Mesendoderm (in vitro differentiated cells): ENCODE data around the gene ATG2A.
A peak's percentile ranks its signal among the peaks of the same experiment; 100 is the strongest.

Experiments used
- DNase-seq: peaks from one replicate; pipeline ENCODE4 v3.0.0; 2013
- H2AK5ac ChIP-seq: 2 replicates; pipeline ENCODE4 v1.6.1; 2013; ENCODE audit warnings: low read length, inconsistent platforms
- H2BK120ac ChIP-seq: 2 replicates; pipeline ENCODE4 v1.6.1; 2013; ENCODE audit warnings: low read depth, mild to moderate bottlenecking, low read length, moderate library complexity, mixed read lengths
- H2BK15ac ChIP-seq: replicated peaks from 2 replicates; pipeline ENCODE4 v1.6.1; 2013; ENCODE audit warnings: low read depth, mild to moderate bottlenecking, moderate library complexity
- H2BK5ac ChIP-seq: 2 replicates; pipeline ENCODE4 v1.6.1; 2013; ENCODE audit warnings: low read length, inconsistent platforms
- H3K18ac ChIP-seq: 2 replicates; pipeline ENCODE4 v1.6.1; 2013; ENCODE audit warnings: mild to moderate bottlenecking, low read length, mixed read lengths
- H3K23ac ChIP-seq: one replicate; pipeline ENCODE4 v1.6.1; 2013; ENCODE audit warnings: low read length
- H3K27ac ChIP-seq: 2 replicates; pipeline ENCODE4 v1.5.1; 2013; ENCODE audit warnings: low read depth, mild to moderate bottlenecking, inconsistent platforms, low read length, moderate library complexity
- H3K27me3 ChIP-seq: 2 replicates; pipeline ENCODE4 v1.6.1; 2013; ENCODE audit warnings: low read length, control low read depth, mild to moderate bottlenecking, inconsistent platforms; ENCODE audit not compliant: insufficient read depth, poor library complexity
- H3K36me3 ChIP-seq: 2 replicates; pipeline ENCODE4 v1.6.1; 2013; ENCODE audit warnings: low read length, inconsistent platforms; ENCODE audit not compliant: control insufficient read depth, insufficient read depth
- H3K4ac ChIP-seq: one replicate; pipeline ENCODE4 v1.6.1; 2013; ENCODE audit warnings: low read depth, mild to moderate bottlenecking, low read length, moderate library complexity
- H3K4me1 ChIP-seq: 2 replicates; pipeline ENCODE4 v1.6.1; 2013; ENCODE audit warnings: low read depth, low read length, inconsistent platforms; ENCODE audit not compliant: control insufficient read depth
- H3K4me2 ChIP-seq: 2 replicates; pipeline ENCODE4 v1.6.1; 2013; ENCODE audit warnings: low read length
- H3K4me3 ChIP-seq: 2 replicates; pipeline ENCODE4 v1.5.1; 2013; ENCODE audit warnings: mild to moderate bottlenecking, low read length
- H3K56ac ChIP-seq: one replicate; pipeline ENCODE4 v1.6.1; 2013; ENCODE audit warnings: low read length
- H3K79me1 ChIP-seq: 2 replicates; pipeline ENCODE4 v1.6.1; 2013; ENCODE audit warnings: low read length, inconsistent platforms
- H3K79me2 ChIP-seq: 2 replicates; pipeline ENCODE4 v1.6.1; 2013; ENCODE audit warnings: mild to moderate bottlenecking, low read length; ENCODE audit not compliant: control insufficient read depth, insufficient read depth
- H3K9ac ChIP-seq: 2 replicates; pipeline ENCODE4 v1.6.1; 2013; ENCODE audit warnings: low read length, inconsistent platforms
- H4K5ac ChIP-seq: one replicate; pipeline ENCODE4 v1.6.1; 2013; ENCODE audit warnings: low read length
- H4K8ac ChIP-seq: one replicate; pipeline ENCODE4 v1.6.1; 2013; ENCODE audit warnings: low read depth, mild to moderate bottlenecking, control low read depth, low read length, moderate library complexity
- WGBS: extraction: QIAGEN DNeasy Blood & Tissue Kit; methylation state at CpG from one replicate; pipeline ENCODE4 v1.1.7; 2013; ENCODE audit warnings: low lambda C conversion rate, missing lambda C conversion rate; ENCODE audit not compliant: insufficient coverage; ENCODE audit errors: extremely low coverage; 5-methylcytosine and 5-hydroxymethylcytosine counted together

ATG2A gene

DNA sequence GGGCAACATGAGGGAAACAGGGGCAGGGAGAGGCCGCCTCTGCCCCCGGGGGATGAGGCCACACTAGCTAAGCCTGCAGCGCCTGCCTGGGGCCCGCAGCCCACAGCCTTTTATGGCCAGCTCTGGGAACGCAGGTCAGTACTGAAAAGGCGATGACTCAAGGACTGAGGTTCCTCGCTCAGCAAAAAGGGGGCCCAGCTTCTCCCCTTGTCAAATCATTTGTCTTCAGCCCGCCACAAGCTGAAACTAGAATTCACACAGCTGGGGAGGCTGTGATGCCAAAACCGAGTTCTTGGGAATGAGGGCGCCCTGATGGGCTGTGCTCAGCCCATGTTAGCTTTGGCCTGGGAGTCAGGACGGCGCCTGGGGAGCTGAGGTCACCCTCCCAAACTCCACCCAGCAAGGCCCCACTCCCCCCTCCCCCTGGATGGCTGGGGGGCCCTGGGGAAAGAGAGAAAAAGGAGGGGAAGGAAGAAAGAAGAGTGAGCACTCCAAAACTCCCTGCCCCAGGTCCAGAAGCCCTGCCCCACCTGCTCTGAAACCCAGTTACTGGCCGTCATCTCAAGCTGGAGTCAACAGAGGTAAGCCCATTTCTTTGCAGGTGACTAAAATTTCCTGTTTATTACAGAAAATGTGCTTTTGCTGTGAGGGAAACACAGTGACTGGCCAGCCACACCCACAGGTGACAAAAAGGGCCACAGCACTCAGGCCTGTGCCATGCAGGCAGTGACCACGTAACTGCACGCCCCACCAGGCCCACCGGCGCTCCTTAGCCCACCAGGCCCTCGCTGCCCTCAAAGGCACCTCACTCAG is 52.3 kb downstream of the ATG2A start:
- H3K23ac ChIP-seq, result no peak overlapping the region
- no peak overlapping the region for H3K4ac ChIP-seq
- peaks cover 7% of the 10 kb centered on the region for H3K79me1 ChIP-seq
- no peak overlapping the region for H3K56ac ChIP-seq
- no peak overlapping the region for H3K27ac ChIP-seq
- no peak for DNase-seq
- no peak overlapping the region for H3K4me3 ChIP-seq
- H2BK15ac ChIP-seq, result no peak overlapping the region
- no peak overlapping the region for H4K8ac ChIP-seq
- H3K18ac ChIP-seq, result no peak overlapping the region
- H3K27me3 ChIP-seq, result no peaks in the 10 kb centered on the region
- H3K4me2 ChIP-seq, result no peak overlapping the region
- H3K36me3 ChIP-seq, result no peaks in the 10 kb centered on the region
- no peak overlapping the region for H2BK5ac ChIP-seq
- no CpG with 5 or more reads among the region's 18 CpGs for WGBS
- H2BK120ac ChIP-seq, result no peak overlapping the region
- no peak overlapping the region for H4K5ac ChIP-seq
- H3K79me2 ChIP-seq, result no peaks in the 10 kb centered on the region
- no peak overlapping the region for H3K9ac ChIP-seq
- H2AK5ac ChIP-seq, result no peak overlapping the region
- H3K4me1 ChIP-seq, result no peaks in the 10 kb centered on the region

DNA sequence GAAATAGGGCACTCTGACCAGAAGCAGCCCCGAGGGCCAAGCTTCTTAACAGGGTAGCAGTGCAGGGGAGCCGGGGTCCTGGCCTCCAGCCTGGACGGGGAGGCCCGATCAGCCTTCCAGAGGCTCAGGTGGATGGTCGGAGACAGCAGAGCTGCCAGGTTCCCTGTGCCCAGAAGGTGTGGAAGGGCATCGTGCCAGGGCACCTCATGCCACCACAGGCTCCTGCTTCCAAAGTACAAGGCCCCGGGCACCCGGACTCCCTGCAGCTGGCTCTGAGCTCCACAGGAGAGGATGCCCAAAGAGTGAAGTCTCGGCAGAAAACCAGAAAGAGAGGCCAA is 52.9 kb downstream of the ATG2A start:
- H3K4ac ChIP-seq, result no peak overlapping the region
- peaks cover 7% of the 10 kb centered on the region for H3K79me1 ChIP-seq
- H4K5ac ChIP-seq, result no peak overlapping the region
- no peak overlapping the region for H2AK5ac ChIP-seq
- H3K4me2 ChIP-seq, result no peak overlapping the region
- no peak overlapping the region for H3K9ac ChIP-seq
- WGBS, result no CpG with 5 or more reads among the region's 9 CpGs
- no peak overlapping the region for H3K23ac ChIP-seq
- no peaks in the 10 kb centered on the region for H3K79me2 ChIP-seq
- no peak overlapping the region for H2BK15ac ChIP-seq
- no peaks in the 10 kb centered on the region for H3K36me3 ChIP-seq
- H3K27ac ChIP-seq, result no peak overlapping the region
- H3K18ac ChIP-seq, result no peak overlapping the region
- no peak overlapping the region for H4K8ac ChIP-seq
- no peak for DNase-seq
- no peaks in the 10 kb centered on the region for H3K4me1 ChIP-seq
- H3K4me3 ChIP-seq, result no peak overlapping the region
- no peak overlapping the region for H2BK120ac ChIP-seq
- no peak overlapping the region for H2BK5ac ChIP-seq
- no peaks in the 10 kb centered on the region for H3K27me3 ChIP-seq
- no peak overlapping the region for H3K56ac ChIP-seq

DNA sequence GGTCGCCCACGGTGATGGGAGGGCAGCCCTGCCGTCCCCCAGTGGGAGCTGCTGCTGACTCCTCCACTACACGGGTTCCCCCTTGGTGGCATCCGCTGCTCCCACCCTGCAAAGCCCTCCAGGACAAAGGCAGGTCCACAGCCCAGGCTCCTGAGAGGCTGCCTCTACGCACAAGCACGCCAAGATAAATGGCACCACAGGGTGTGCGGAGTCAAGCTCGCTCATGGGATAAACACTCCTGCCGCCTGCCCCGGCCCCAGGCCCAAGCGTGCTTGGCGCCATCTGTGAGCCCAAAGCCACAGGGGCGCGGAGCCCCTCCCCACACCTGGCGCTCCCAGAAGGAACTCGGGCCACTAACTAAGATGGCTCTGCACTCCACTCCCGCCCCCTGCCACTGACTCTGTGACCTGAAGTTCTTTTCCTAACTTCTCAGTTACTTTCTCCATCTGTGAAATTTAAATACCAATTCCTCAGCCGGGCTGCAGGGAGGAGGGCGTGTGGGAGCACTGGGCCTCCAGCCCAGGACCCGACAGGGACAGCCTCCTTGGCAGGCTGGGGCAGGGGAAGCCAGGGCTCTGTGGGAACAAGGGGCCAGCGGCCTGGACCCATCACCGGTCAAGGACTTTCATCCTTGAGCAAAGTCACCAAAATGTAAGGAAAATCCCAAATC is 53.5 kb downstream of the ATG2A start:
- no peak overlapping the region for H2BK15ac ChIP-seq
- peaks cover 6% of the 10 kb centered on the region for H3K79me1 ChIP-seq
- no peak overlapping the region for H3K23ac ChIP-seq
- WGBS, result no CpG with 5 or more reads among the region's 23 CpGs
- no peak overlapping the region for H3K56ac ChIP-seq
- H3K4me1 ChIP-seq, result no peaks in the 10 kb centered on the region
- H3K18ac ChIP-seq, result no peak overlapping the region
- H3K9ac ChIP-seq, result no peak overlapping the region
- no peaks in the 10 kb centered on the region for H3K79me2 ChIP-seq
- no peak overlapping the region for H3K27ac ChIP-seq
- no peak overlapping the region for H2AK5ac ChIP-seq
- no peaks in the 10 kb centered on the region for H3K27me3 ChIP-seq
- H3K36me3 ChIP-seq, result no peaks in the 10 kb centered on the region
- no peak overlapping the region for H2BK5ac ChIP-seq
- no peak overlapping the region for H3K4me3 ChIP-seq
- H3K4me2 ChIP-seq, result no peak overlapping the region
- H4K5ac ChIP-seq, result no peak overlapping the region
- H2BK120ac ChIP-seq, result no peak overlapping the region
- H4K8ac ChIP-seq, result no peak overlapping the region
- DNase-seq, result no peak
- H3K4ac ChIP-seq, result no peak overlapping the region

DNA sequence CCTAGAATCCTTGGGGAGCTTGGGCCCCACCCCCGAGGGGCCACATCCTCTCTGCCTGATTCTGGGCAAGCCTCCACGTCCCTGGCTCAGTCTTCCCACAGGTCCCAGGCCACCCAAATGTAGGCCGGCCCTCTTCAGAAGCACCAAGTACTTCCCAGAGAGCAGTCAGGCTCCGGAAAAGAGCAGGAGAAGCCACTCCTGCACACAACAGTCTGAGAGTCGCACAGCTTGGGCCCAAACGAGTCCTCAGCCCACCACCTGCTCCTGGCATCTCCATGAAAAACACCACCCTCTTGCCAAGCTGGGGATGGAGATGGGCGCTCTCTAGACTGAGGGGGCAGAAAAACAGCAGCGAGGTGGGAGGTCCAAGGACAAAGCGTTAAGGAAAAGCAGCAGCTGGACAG is 54.0 kb downstream of the ATG2A start:
- no peak overlapping the region for H3K4ac ChIP-seq
- no CpG with 5 or more reads among the region's 9 CpGs for WGBS
- no peak overlapping the region for H3K23ac ChIP-seq
- no peak overlapping the region for H2BK15ac ChIP-seq
- no peak overlapping the region for H3K18ac ChIP-seq
- no peaks in the 10 kb centered on the region for H3K79me2 ChIP-seq
- DNase-seq, result no peak
- H4K8ac ChIP-seq, result no peak overlapping the region
- no peaks in the 10 kb centered on the region for H3K27me3 ChIP-seq
- no peaks in the 10 kb centered on the region for H3K36me3 ChIP-seq
- H3K56ac ChIP-seq, result peak overlapping the region; percentile 10
- H4K5ac ChIP-seq, result no peak overlapping the region
- no peak overlapping the region for H2AK5ac ChIP-seq
- no peaks in the 10 kb centered on the region for H3K4me1 ChIP-seq
- H3K9ac ChIP-seq, result no peak overlapping the region
- H3K27ac ChIP-seq, result no peak overlapping the region
- H2BK120ac ChIP-seq, result no peak overlapping the region
- H2BK5ac ChIP-seq, result no peak overlapping the region
- H3K4me2 ChIP-seq, result no peak overlapping the region
- H3K79me1 ChIP-seq, result peaks cover 5% of the 10 kb centered on the region
- H3K4me3 ChIP-seq, result no peak overlapping the region

DNA sequence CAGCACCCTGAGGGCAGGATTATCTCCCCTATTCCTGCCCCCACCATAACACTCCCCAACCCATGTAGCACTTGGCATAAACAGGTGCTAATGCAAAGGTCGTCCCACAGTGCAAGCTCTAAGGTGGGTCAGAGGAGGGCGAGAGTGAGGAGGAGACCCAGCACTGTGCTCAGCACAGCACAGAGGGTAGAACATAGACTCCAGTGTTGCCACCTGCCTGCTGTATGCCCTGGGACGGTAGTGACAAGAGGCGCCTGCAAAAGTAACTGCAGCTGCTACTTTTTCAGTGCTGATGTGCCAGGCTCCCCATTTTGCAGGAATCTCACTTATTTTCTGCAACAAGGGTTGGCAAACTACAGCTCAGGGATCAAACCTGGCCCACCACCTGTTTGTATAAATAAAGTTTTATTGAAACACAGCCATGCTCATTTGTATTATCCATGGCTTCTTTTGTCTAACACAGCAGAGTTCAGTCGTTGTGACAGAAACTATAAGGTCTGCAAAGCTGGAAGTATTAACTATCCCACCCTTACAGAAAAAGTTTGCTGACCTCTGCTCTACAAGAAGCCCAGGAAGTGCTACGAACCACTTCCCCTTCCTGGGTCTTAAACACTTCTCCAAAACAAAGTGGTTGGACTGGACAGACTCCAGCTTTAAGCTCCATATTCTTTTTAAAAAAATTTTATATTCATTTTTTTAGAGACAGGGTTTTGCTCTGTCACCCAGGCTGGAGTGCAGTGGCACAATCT is 55.6 kb downstream of the ATG2A start:
- no peak overlapping the region for H4K5ac ChIP-seq
- no peak overlapping the region for H3K23ac ChIP-seq
- H3K4me3 ChIP-seq, result no peak overlapping the region
- no peak for DNase-seq
- WGBS, result no CpG with 5 or more reads among the region's 6 CpGs
- no peaks in the 10 kb centered on the region for H3K36me3 ChIP-seq
- H3K79me2 ChIP-seq, result no peaks in the 10 kb centered on the region
- H4K8ac ChIP-seq, result no peak overlapping the region
- H3K27ac ChIP-seq, result no peak overlapping the region
- no peak overlapping the region for H3K4me2 ChIP-seq
- H3K9ac ChIP-seq, result no peak overlapping the region
- H3K56ac ChIP-seq, result no peak overlapping the region
- H2AK5ac ChIP-seq, result no peak overlapping the region
- H2BK5ac ChIP-seq, result no peak overlapping the region
- H3K4me1 ChIP-seq, result no peaks in the 10 kb centered on the region
- H2BK120ac ChIP-seq, result no peak overlapping the region
- no peak overlapping the region for H2BK15ac ChIP-seq
- H3K27me3 ChIP-seq, result no peaks in the 10 kb centered on the region
- no peak overlapping the region for H3K4ac ChIP-seq
- no peak overlapping the region for H3K18ac ChIP-seq
- H3K79me1 ChIP-seq, result peaks cover 5% of the 10 kb centered on the region
